Gastroesophageal sphincter (tissue), 3 donors: Measurements from ENCODE around the gene ARHGAP26.

Experiments used
- POLR2AphosphoS5 ChIP-seq: sonication (generic); formaldehyde crosslinking; IDR thresholded peaks from one replicate; pipeline ENCODE4 v1.6.1; 2017; ENCODE audit warnings: antibody characterized with exemption
- TF ChIP-seq, protein P1 (sequence below), 4 experiments: fragments of 200-600 bp in 2 of 4; fragments of 450-650 bp in 2 of 4; sonication (generic) in 1 of 4; IDR thresholded peaks; one replicate each; pipeline ENCODE4 v1.5.1; 2017 to 2019; ENCODE audit warnings: antibody characterized with exemption in 4 of 4, mild to moderate bottlenecking in 2 of 4, moderate library complexity in 2 of 4

DNA sequence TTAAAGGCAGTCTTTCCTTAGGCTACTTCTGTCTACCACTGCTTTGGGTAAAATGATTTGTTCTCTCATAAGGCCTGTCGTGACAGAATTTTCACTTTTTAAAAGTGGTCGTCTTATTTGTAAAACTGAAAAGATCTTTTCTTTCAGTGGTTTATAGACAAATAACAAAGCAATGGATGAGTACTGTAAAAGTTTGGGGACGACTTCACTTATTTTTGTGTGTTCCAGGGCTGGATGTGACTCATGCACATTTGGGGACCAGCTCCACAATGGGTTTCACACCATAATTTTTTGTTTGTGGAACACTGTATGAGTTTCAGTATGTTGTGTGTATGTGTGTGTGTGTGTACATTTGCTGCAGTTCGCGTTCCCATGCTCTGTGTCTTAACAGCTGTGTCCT, 53.6 kb downstream of the ARHGAP26 start:
- TF ChIP-seq, protein P1, sequence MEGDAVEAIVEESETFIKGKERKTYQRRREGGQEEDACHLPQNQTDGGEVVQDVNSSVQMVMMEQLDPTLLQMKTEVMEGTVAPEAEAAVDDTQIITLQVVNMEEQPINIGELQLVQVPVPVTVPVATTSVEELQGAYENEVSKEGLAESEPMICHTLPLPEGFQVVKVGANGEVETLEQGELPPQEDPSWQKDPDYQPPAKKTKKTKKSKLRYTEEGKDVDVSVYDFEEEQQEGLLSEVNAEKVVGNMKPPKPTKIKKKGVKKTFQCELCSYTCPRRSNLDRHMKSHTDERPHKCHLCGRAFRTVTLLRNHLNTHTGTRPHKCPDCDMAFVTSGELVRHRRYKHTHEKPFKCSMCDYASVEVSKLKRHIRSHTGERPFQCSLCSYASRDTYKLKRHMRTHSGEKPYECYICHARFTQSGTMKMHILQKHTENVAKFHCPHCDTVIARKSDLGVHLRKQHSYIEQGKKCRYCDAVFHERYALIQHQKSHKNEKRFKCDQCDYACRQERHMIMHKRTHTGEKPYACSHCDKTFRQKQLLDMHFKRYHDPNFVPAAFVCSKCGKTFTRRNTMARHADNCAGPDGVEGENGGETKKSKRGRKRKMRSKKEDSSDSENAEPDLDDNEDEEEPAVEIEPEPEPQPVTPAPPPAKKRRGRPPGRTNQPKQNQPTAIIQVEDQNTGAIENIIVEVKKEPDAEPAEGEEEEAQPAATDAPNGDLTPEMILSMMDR (IDR thresholded peaks at IDR 0.05), result no peak
- no peak for TF ChIP-seq POLR2AphosphoS5
